AG08395 (cell line): ENCODE measurements around the gene ADARB2.

Experiments used
- DNase-seq: peaks from one replicate; pipeline ENCODE4 v3.0.0; 2012; ENCODE audit warnings: mixed read lengths, low spot score

The ADARB2 gene

GRCh38 chr10:1204434-1205326 lies 532.6 kb downstream of the ADARB2 start:
- no peak for DNase-seq

GRCh38 chr10:1203704-1204103 lies 533.6 kb downstream of the ADARB2 start:
- DNase-seq, result no peak

DNA sequence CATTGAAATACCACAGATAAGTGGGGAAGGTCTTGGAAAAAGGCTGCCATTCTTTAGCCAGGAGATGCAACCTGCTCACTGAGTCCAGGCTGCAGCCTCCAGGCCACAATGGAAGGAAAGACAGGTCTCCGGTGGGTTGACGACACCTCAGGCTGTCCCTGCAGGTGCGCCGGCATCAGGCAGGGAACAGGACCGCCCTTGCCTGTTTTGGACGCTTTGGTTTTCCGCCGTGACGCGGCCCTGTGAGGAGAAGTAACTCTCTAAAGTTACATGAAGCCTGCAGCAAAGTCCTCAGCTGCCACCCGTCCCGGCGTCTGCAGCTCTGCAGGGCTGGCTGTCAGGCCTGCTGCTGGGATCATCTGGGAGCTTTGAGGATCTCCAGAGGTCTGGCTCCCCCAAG lies 534.1 kb downstream of the ADARB2 start:
- no peak for DNase-seq

DNA sequence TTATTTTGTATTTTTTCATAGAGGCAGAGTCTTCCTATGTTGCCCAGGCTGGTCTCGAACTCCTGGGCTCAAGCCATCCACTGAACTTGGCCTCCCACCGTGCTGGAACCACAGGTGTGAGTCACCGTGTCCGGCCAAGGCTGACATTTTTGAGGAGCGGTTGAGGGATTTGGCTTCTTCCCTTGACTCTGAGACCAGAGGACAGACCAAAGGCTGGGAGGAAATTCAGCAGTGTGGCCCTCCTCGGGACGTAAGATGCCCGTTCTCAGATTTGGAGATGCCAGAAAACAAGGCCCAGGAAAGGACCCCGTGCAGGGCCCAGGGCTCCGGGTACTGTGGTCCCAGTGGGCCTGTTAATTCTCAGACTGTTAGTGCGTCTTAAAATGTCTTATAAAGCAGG lies 535.0 kb downstream of the ADARB2 start:
- no peak for DNase-seq

DNA sequence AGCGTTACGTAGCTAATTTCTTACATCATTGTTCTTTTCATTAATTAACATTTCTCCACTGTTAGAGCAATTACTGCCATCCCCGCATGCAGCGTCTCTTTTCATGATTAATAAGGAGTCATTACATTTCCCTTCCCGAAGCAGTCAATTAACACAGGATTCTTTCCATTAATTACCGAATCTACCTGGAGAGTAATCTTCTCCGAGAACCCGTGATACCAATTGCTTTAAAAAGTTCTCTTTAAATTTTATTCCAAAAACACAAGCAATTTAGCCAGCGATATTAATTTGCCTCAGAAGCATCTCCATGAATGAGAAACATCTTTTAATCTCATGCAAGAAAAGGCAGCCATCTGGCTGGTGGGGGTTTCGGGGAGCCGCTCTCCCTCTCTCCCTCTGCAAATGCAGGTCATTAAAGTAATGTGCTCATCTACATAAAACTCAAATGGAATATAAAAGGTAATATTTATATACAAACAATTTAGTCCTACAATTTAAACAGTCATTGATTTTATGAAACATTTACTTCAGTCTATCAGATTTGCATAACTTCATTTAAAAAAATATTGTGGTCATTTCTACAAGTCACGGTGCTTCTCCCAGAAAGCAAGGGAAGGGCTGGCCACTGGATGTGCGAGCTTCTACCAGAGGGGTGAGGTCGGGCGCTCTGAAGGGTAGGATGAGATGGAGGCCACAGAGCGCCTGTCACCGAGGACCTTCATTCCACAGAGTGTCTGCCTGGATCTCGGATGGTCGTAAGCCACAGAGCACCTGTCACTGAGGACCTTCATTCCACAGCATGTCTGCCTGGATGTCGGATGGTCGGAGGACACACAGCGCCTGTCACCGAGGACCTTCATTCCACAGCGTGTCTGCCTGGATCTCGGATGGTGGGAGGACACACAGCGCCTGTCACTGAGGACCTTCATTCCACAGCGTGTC lies 536.2 kb downstream of the ADARB2 start:
- no peak for DNase-seq

DNA sequence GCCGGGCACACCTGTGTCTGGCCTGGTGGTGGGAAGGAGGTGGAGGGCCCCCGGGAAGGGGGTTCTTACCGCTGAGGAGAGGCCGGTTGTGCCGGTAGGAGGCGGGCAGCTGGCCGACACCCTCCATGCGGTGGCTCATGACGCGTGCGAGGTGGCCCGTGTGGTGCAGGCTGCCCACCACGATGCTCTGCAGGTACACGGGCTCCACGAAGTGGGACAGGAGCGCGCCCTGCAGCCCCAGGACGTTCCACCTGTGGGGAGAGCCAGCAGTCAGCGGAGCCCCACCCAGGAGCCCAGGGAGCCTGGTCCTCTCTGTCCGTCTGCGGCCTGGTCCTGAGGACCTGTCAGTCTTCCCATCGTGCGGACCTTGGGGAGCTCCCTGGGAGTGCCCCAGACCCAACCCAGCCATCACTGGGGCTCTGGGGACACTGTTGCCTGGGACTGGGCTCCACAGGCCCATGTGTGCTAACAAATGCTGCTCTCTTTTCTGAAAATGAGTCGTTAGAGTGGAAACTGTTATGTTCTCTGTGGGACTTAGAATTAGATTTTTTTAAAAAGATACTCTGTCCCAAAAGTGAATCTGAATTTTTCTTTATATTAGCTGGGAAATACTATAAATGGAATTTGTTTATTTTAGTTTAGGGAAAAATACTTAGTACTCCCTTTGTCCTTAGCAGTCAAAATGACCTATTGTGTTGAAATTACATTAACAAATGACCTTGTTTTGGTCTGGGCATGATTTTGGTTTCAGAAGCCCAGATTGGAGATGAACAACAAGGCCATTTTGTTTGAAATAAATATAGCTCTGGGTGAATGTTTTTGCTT lies 537.2 kb downstream of the ADARB2 start:
- no peak for DNase-seq

DNA sequence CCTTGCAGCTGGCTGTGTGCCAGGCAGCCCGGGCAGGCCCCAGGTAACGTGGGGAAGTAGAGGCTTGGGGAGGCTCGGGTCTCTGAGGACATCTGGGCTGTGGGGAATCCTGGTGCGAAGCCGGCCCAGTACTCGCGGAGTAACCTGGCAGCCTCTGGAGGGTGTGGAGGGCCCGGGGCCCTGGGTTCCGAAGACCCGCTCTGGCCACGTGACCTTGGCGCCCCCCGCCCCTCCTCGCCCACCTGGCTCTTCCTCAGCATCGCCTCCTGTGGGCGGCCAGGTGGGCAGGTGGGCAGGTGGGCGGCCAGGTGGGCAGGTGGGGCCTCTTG lies 538.0 kb downstream of the ADARB2 start:
- DNase-seq, result no peak

DNA sequence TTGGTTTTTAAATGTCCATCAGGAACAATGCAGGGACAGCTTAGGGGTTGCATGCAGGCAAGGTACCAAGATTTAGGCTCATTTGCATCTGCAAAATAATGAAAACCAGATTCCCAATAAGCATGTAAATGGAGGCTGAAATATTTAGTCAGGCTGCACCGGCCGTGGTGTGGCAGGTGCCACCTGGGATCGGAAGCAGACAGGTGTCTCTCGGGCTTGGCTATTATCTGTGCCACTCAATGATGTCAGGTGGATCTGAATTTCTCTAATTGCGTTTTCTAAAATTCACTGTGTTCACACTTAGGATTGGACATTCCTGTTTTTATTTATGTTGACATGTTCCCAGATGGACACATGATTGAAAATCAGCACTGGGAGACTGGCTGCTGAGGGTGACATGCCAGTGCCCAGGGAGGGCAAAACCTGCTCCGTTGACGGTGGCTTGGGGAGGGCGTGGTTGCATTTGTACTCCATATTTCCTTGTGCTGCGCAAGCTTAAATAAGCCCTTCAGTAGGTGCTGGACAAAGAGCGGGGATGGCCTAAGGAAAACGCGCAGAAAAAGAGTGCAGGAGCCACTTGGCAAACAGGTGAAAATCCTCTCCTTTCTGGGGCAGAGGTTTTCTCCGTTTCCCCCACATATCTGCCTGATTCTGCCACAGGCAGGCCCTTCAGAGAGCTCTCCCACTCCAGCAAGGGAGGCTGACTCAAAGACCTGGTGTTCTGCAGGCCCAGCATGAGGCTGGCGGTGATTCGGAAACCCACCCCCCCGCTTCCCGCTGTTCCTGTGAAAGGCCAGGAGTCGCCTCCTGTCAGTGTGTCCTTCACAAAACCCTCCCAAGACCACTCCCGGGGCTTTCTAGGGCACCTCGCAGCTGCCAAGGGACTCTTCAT lies 538.6 kb downstream of the ADARB2 start:
- DNase-seq, result no peak

DNA sequence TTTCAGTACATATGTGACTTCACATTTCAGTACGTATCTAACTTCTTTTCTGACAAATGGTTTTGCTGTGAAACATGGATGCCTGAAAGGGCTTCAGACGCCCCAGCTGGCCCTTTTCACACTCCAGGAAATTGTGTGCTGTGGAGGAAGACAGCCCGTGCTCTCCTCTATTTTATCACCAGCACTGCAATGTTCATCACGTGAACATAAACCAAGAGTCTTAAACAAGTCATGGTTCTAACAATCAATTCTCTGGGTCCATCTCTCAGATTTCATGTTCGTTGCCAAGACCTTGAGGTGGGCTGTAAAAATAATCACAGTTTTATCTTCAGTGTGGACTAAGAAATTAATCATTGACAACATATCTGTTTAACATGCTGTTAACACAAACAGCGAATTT lies 539.9 kb downstream of the ADARB2 start:
- no peak for DNase-seq

- DNase-seq, result no peak
Observed at GRCh38 chr10:1196656-1197055, 540.7 kb downstream of the ADARB2 start.

DNA sequence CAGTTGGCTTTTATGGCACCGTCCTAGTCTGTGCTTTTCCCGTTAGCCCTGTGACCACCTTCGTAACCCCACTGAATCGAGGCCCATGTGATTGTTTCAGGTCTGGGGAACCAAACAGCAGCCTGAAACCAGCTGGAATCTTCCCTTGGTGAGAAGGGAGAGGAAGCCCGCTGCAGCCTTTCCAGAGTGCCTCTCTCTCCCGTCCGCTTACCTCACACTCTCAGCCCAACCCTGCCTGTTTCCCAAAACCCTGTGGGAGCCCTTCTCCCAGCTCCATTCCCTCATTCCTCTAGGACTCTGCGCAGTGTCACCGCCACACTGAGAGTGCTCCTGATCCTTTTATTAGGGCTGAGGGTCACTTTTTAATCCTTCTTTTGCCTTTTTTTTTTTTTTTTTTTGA lies 541.5 kb downstream of the ADARB2 start:
- no peak for DNase-seq

- no peak for DNase-seq
Observed at GRCh38 chr10:1194161-1194560, 543.2 kb downstream of the ADARB2 start.

- DNase-seq, result no peak
Observed at GRCh38 chr10:1193561-1193960, 543.8 kb downstream of the ADARB2 start.

DNA sequence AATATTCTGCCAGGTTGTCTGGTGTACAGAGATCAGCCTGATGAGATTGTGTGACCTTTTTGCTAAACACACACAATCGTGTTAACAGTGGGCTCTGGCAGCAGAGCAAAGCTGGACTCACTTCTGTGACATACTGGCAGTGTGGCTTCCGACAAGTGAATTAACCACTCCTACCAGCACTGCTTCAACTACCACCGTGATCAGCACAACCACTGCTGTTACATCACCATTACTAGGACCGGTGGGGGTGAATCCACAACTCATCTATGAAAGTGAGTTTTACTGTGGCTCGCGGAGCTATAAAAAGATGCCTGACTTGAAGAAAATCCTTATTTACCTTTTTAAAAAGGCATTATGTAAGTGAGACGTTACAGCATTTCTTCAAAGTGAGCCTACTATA lies 545.6 kb downstream of the ADARB2 start:
- no peak for DNase-seq

- no peak for DNase-seq
Observed at GRCh38 chr10:1190791-1191490, 546.4 kb downstream of the ADARB2 start.

GRCh38 chr10:1190052-1190395 lies 547.3 kb downstream of the ADARB2 start:
- DNase-seq, result no peak

DNA sequence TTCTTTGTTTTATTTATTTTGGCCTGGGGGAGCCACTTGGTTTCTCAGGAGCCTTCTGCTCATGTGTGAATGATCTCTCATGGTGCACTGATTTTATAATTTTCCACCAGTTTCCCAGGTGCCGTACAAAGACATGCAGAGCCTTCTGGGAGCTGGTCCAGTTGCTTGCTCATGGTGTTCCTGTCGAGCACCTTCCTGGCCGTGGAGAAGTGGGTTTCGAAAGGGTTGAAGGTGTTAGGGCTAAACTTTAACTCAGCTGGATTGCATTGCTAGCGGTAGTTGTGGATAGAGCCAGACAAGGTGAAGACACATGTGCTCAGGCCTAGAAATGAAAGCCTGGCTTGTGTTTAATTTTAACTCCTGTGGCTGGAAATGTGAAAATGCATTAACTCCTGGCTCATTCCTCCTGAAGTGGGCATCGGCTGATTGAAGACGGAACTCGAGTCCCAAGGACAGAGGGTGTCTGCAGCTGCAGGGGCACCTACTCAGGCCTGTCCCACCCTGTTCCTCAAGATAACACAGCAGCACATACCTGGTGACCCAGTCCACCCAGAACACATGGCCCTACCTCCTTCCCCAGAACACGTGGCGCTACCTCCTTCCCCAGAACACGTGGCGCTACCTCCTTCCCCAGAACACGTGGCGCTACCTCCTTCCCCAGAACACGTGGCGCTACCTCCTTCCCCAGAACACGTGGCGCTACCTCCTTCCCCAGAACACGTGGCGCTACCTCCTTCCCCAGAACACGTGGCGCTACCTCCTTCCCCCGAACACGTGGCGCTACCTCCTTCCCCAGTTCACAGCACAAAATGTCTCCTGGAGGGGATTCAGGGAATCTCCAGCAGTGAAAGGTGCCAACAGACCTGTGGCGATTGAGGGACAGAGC lies 547.9 kb downstream of the ADARB2 start:
- no peak for DNase-seq

DNA sequence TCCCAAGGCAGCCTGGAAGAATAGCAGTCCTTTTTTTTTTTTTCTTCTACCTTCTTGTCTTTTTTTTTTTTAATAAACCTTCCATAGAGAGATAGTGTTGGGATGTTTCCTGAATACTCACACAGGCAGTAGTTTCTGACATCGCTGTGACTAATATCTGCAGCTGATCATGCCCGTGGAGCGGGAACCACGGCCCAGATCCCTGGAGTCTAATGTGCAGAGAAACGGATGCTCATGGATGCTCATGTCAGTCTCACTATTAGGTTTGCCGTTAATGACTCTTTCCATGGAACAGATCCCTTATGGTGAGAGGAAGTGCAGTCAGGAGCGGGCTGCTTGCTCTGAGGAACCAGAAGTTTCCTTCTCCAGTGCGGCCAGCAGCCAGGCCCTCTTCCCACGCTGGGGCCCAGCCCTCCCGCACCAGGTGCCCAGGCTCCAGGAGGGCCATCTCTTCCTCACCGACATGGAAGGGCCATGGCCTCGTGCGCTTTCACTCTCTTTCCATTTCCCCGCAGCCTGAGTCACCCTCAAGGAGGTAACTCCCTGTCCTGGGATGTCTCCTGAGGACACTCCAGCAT lies 548.7 kb downstream of the ADARB2 start:
- DNase-seq, result no peak

GRCh38 chr10:1187855-1188557 lies 549.3 kb downstream of the ADARB2 start:
- DNase-seq, result no peak
